Neural cell (in vitro differentiated cells): Measurements from ENCODE around the gene ATP11A.

Experiments
- CTCF ChIP-seq: fragments of 450-650 bp; IDR thresholded peaks from 2 replicates; pipeline ENCODE4 v1.5.1; 2014; ENCODE audit warnings: antibody characterized with exemption, mild to moderate bottlenecking, moderate library complexity; ENCODE audit not compliant: poor library complexity, severe bottlenecking
- EP300 ChIP-seq: fragments of 450-650 bp; conservative IDR thresholded peaks from 2 replicates; pipeline ENCODE4 v1.6.1; 2014; ENCODE audit warnings: antibody characterized with exemption, mild to moderate bottlenecking, moderate library complexity; ENCODE audit not compliant: poor library complexity, severe bottlenecking
- EZH2 ChIP-seq: fragments of 200-600, 300-800 bp; shearing (Covaris generic), sonication (generic); IDR thresholded peaks from 2 replicates; pipeline ENCODE4 v1.6.1; 2014; ENCODE audit warnings: antibody characterized with exemption, low read length, borderline replicate concordance, mild to moderate bottlenecking; ENCODE audit not compliant: insufficient read depth, poor library complexity, severe bottlenecking
- MXI1 ChIP-seq: fragments of 450-650 bp; conservative IDR thresholded peaks from 2 replicates; pipeline ENCODE4 v1.6.1; 2014; ENCODE audit warnings: antibody characterized with exemption, mild to moderate bottlenecking; ENCODE audit not compliant: poor library complexity, severe bottlenecking
- POLR2AphosphoS5 ChIP-seq: IDR thresholded peaks from 2 replicates; pipeline ENCODE4 v1.6.1; 2012
- RAD21 ChIP-seq: fragments of 450-650 bp; conservative IDR thresholded peaks from 2 replicates; pipeline ENCODE4 v1.6.1; 2014; ENCODE audit warnings: antibody characterized with exemption, mild to moderate bottlenecking, moderate library complexity
- REST ChIP-seq: IDR thresholded peaks from 2 replicates; pipeline ENCODE4 v1.6.1; 2012; ENCODE audit warnings: borderline replicate concordance
- TAF1 ChIP-seq: IDR thresholded peaks from 2 replicates; pipeline ENCODE4 v1.6.1; 2012; ENCODE audit warnings: low read depth

- TF ChIP-seq CTCF: no peak
- no peak for TF ChIP-seq REST
- TF ChIP-seq RAD21: no peak
- no peak for TF ChIP-seq EP300
- no peak for TF ChIP-seq POLR2AphosphoS5
- no peak for TF ChIP-seq EZH2
- no peak for TF ChIP-seq MXI1
- TF ChIP-seq TAF1: no peak
Measured at GRCh38 chr13:112874751-112875300, 185.0 kb downstream of the ATP11A start.
